Tongue (tissue), 2 donors: Measurements from ENCODE around the gene GGCX. TPM values are rescaled to one million over a fixed set of nuclear protein-coding genes. Genes with fewer than 3 reads are reported as not detected.
"Not testable (repeated sequence)": the region's sequence is repeated elsewhere in the genome, so short reads cannot be mapped to it uniquely, and the experiment has no call there.

Experiments
- DNase-seq: peaks from one replicate; pipeline ENCODE4 v3.0.0-alpha.2; 2015
- total RNA-seq: library from RNA; depleted of rRNA; stranded (reverse); fragments of >200 nt; gene quantifications from one replicate; pipeline ENCODE4 v1.2.3, GENCODE V29; 2014

GGCX gene
- total RNA-seq, 1 donor from 2014 or later, result 32.3 TPM

GRCh38 chr2:85594715-85595300 is 33.5 kb upstream of the GGCX start:
- no peak for DNase-seq

GRCh38 chr2:85593023-85593422 is 31.7 kb upstream of the GGCX start:
- no peak for DNase-seq

- DNase-seq, result not testable (repeated sequence)
Observed at GRCh38 chr2:85592299-85592698, 31.0 kb upstream of the GGCX start.

- no peak for DNase-seq
Observed at GRCh38 chr2:85591563-85591962, 30.3 kb upstream of the GGCX start.

GRCh38 chr2:85590950-85591349 is 29.7 kb upstream of the GGCX start:
- no peak for DNase-seq

- DNase-seq, result no peak
Observed at GRCh38 chr2:85589982-85590791, 28.9 kb upstream of the GGCX start.

GRCh38 chr2:85589181-85589580 is 27.9 kb upstream of the GGCX start:
- no peak for DNase-seq

- DNase-seq, result no peak
Observed at GRCh38 chr2:85588645-85589044, 27.4 kb upstream of the GGCX start.

- no peak for DNase-seq
Observed at GRCh38 chr2:85588236-85588635, 26.9 kb upstream of the GGCX start.

- no peak for DNase-seq
Observed at GRCh38 chr2:85585781-85586105, 24.4 kb upstream of the GGCX start.

- no peak for DNase-seq
Observed at GRCh38 chr2:85584857-85585780, 23.8 kb upstream of the GGCX start.

GRCh38 chr2:85584354-85584856 is 23.1 kb upstream of the GGCX start, which contains the start of gene VAMP5:
VAMP5 (plus strand) TSS chr2:85584431; CDS start chr2:85584491, 60 bp downstream.
- DNase-seq, result no peak

- no peak for DNase-seq
Observed at GRCh38 chr2:85583667-85584353, 22.5 kb upstream of the GGCX start.

- DNase-seq, result no peak
Observed at GRCh38 chr2:85582492-85582891, 21.2 kb upstream of the GGCX start.

GRCh38 chr2:85580206-85580605 is 18.9 kb upstream of the GGCX start:
- DNase-seq, result no peak

GRCh38 chr2:85579266-85579935 is 18.1 kb upstream of the GGCX start:
- DNase-seq, result no peak

- peak; percentile 43 for DNase-seq
Observed at GRCh38 chr2:85578243-85579180, 17.2 kb upstream of the GGCX start.

GRCh38 chr2:85577386-85578242 is 16.3 kb upstream of the GGCX start, which contains the start of gene VAMP8:
VAMP8 (plus strand) TSS chr2:85577586; CDS start chr2:85577647, 61 bp downstream.
- peak; percentile 46 for DNase-seq

GRCh38 chr2:85577063-85577385 is 15.7 kb upstream of the GGCX start:
- no peak for DNase-seq
